ENCODE data around the gene PFN4. TPM values are rescaled to one million over a fixed set of nuclear protein-coding genes. Genes with fewer than 3 reads are reported as not detected.

The PFN4 gene
- total and polyA plus RNA-seq, 12 donors: 0.41 to 2.7 (median 0.84) TPM; not detected in 3

DNA sequence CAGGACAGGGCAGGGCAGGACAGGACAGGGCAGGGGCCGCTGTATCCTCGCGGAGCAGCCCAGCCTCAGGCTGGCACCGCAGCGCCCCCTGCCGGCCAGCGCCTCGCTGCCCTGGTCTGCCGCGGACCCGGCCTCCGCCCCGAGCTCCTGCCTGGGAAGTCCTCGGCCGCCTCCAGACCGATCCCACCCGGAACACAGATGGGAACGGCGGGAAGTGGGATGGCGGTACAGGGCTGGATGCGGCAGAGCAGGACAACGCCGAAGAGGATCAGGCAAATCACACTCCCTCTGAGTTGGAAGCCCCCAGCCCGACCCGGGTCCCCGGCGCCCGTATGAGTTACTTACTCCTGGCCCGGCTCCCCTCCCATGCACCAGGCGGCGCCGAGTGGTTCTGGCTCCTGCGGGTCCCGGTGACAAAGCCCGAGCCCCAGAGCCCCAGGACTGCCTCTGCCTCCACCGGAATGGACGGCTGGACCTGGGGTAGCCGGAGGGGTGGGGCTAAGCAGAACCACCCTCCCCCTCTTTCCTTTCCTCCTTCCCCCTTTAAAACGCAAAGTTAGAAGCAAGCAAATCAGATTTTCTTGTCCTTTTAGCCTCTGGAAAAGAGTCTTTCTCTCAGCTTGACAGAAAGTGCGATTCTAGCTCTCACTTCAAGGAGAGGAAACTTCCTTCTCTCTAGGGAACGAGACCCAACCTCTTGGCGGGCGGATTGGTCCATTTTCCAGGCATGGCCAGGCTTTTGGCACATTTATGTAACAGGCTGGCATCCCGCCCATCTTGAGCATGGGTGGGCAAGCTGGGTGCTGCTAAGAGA lies 38.5 kb downstream of the PFN4 start, which contains the start of gene TP53I3:
TP53I3 (minus strand) TSS at position 449 of the 814 bp plus-strand sequence. CDS start 508 bp downstream, outside the sequence.
- Histone ChIP-seq H3K4me3 (peak within 1 kb of the TSS in 3 of 4 donors; percentile 47 to 68 (median 52)), H3K9me3 (replicated peaks in 1 of 3) (no peaks in the 10 kb centered on the region), H3K27me3 (no peaks in the 10 kb centered on the region), H3K27ac (peak within 1 kb of the TSS; percentile 45 to 95 (median 80)), H3K4me1 (replicated peaks in 1 of 2) (peaks cover 6 to 19% of the 10 kb centered on the region in 2 donors), H3K36me3 (replicated peaks in 1 of 2) (peaks cover 0 to 21% of the 10 kb centered on the region in 2 donors)
- 0 to 2% (median 1%) methylated on average over 5 to 44 of the region's 44 CpGs for WGBS, 4 donors
- peak; percentile 89 to 94 (median 92) for DNase-seq
- peak; percentile 79 to 87 for TF ChIP-seq POLR2A (IDR thresholded peaks at IDR 0.05)
- TF ChIP-seq, protein P1, sequence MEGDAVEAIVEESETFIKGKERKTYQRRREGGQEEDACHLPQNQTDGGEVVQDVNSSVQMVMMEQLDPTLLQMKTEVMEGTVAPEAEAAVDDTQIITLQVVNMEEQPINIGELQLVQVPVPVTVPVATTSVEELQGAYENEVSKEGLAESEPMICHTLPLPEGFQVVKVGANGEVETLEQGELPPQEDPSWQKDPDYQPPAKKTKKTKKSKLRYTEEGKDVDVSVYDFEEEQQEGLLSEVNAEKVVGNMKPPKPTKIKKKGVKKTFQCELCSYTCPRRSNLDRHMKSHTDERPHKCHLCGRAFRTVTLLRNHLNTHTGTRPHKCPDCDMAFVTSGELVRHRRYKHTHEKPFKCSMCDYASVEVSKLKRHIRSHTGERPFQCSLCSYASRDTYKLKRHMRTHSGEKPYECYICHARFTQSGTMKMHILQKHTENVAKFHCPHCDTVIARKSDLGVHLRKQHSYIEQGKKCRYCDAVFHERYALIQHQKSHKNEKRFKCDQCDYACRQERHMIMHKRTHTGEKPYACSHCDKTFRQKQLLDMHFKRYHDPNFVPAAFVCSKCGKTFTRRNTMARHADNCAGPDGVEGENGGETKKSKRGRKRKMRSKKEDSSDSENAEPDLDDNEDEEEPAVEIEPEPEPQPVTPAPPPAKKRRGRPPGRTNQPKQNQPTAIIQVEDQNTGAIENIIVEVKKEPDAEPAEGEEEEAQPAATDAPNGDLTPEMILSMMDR (IDR thresholded peaks at IDR 0.05): peak; percentile 77 to 98 (median 94)
- intact Hi-C loops (cut with DNase I): loop anchor here (10.0 kb wide), 1 partner anchor 260 kb away; no protein-coding TSS in a partner anchor

DNA sequence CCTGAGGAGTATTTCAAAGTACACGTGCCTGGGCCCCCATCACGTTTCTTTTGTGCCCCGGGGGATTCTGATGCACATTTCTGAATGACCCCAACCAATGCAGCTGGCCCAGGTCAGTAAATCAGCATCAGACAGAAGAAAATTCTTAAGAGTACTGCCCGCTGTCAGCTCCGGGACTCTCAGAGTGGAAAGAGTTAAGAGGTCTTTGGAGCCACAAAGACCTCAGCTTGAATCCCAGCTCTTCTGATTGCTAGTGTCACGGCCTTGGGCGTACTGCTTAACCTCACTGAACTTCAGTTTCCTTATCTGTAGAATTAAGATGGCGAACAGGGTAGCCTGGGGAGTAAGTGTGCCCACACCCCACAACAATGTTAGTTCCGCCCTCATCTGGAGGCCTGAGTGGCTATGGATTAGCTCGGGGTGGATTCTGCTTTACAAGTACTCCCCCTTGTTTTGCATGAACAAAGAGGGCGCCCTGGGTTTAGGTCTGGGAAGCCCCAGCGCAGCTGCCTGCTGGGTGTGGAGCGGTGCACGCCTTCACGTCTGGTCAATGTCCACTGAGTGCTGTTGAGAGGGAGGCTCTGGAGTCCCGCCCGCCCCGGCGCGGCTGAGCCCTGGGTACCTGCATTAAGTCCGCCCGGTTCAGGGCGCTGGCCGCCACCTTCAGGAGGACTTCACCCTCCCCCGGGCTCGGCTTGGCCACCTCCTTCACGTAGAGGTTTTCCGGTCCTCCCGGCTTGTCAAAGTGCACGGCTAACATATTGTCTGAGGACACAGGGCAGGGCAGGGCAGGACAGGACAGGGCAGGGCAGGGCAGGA lies 39.4 kb downstream of the PFN4 start:
- peak in 1 of 2 donors; percentile 22 for TF ChIP-seq POLR2A (IDR thresholded peaks at IDR 0.05)
- TF ChIP-seq, protein P1 (IDR thresholded peaks at IDR 0.05): no peak
- H3K4me3 ChIP-seq: peak overlapping the region in 3 of 4 donors; percentile 47 to 68 (median 52)
- DNase-seq: peak in 1 of 7 donors; percentile 71
- intact Hi-C loops (cut with DNase I): loop anchor here (10.0 kb wide), 1 partner anchor 259 kb away; no protein-coding TSS in a partner anchor
- 9 to 21% (median 13%) methylated on average over 12 to 30 of the region's 30 CpGs for WGBS, 4 donors
- H3K36me3 ChIP-seq (replicated peaks in 1 of 2): peaks cover 0 to 21% of the 10 kb centered on the region in 2 donors
- peaks cover 6 to 19% of the 10 kb centered on the region in 2 donors for H3K4me1 ChIP-seq (replicated peaks in 1 of 2)
- H3K27ac ChIP-seq: peak overlapping the region; percentile 45 to 95 (median 80)
- no peaks in the 10 kb centered on the region for H3K27me3 ChIP-seq
- no peaks in the 10 kb centered on the region for H3K9me3 ChIP-seq (replicated peaks in 1 of 3)

DNA sequence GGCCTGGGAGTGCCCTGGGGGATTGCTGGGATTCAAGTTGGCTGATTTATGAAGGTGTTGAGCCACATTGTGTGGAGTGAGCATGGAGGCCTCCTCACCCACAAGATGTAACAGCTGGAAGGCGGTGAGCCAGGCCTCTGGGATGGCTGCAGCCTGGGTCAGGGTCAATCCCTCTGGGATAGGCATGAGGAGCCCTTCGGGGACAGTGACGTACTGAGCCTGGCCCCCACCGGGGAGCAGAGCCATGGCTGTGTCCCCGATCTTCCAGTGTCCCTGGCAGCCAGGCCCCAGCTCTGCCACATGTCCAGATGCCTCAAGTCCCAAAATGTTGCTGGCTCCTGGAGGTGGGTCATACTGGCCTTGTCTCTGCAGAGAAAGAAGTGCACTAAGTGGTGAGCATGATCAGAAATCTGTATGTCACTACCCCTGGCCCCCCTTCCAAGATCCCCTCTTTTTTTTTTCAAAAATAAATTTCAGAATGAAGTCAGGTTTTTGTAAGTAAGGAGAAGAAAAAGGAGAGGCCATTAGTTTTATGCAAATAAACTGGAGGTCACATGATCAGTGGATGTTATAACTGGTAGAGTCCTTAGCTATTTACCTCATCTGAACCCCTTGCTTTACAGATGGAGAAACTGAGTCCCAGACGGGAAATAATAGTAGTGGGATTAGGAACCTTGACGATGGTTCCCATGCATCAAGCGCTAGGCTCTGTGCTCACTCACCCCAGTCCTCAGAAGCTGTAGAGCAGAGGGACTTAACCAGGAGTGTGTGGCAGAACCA lies 40.2 kb downstream of the PFN4 start:
- peak in 1 of 7 donors; percentile 15 for DNase-seq
- H3K27me3 ChIP-seq: no peaks in the 10 kb centered on the region
- no peaks in the 10 kb centered on the region for H3K9me3 ChIP-seq (replicated peaks in 1 of 3)
- TF ChIP-seq, protein P1 (IDR thresholded peaks at IDR 0.05): no peak
- TF ChIP-seq POLR2A (IDR thresholded peaks at IDR 0.05): no peak
- peaks cover 6 to 20% of the 10 kb centered on the region in 2 donors for H3K4me1 ChIP-seq (replicated peaks in 1 of 2)
- WGBS, 4 donors: 68 to 90% (median 78%) methylated on average over 3 to 8 of the region's 8 CpGs
- peak overlapping the region; percentile 45 to 95 (median 80) for H3K27ac ChIP-seq
- intact Hi-C loops (cut with DNase I): loop anchor here (10.0 kb wide), 1 partner anchor 258 kb away; no protein-coding TSS in a partner anchor
- peaks cover 0 to 21% of the 10 kb centered on the region in 2 donors for H3K36me3 ChIP-seq (replicated peaks in 1 of 2)
- H3K4me3 ChIP-seq: peak overlapping the region in 1 of 4 donors; percentile 68

All from adrenal gland (tissue), 12 donors.